Measurements from ENCODE around the gene ARHGAP24. TPM values are rescaled to one million over a fixed set of nuclear protein-coding genes. Genes with fewer than 3 reads are reported as not detected.

Gene ARHGAP24
- total RNA-seq, 1 donor from 2014 or later, result 1.5 TPM

DNA sequence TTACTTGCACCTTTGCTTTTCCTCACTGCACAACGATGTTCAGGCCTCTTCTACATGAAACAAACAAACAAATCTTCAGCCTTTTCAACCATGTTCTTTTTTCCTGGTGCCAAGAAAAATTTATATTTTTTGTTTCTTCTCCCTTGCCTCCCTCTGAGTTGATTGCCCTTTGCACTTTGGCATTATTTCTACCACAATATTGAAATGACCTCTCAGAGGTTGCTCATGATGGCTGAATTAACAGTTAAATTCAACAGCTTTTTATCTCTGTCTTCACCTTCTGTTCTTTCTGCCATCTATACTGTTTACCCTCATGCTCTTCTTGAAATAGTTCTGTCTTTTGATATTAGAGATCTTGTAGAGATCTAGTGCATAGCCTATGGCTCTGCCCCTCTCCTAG is 308.9 kb downstream of the ARHGAP24 start:
- H3K4me1 Mint-ChIP-seq, result no peaks in the 10 kb centered on the region
- no peaks in the 10 kb centered on the region for H3K36me3 Mint-ChIP-seq (ENCODE audit: low read depth)
- no peaks in the 10 kb centered on the region for H3K27me3 Mint-ChIP-seq (ENCODE audit: low read depth)
- no peak for TF ChIP-seq CTCF (conservative IDR thresholded peaks at IDR 0.05)
- H3K4me3 Mint-ChIP-seq, result no peak overlapping the region
- no peaks in the 10 kb centered on the region for H3K9me3 Mint-ChIP-seq
- no peak for DNase-seq (ENCODE audit: low read depth, low spot score)
- H3K27ac Mint-ChIP-seq (ENCODE audit: unreplicated experiment), result no peak overlapping the region

DNA sequence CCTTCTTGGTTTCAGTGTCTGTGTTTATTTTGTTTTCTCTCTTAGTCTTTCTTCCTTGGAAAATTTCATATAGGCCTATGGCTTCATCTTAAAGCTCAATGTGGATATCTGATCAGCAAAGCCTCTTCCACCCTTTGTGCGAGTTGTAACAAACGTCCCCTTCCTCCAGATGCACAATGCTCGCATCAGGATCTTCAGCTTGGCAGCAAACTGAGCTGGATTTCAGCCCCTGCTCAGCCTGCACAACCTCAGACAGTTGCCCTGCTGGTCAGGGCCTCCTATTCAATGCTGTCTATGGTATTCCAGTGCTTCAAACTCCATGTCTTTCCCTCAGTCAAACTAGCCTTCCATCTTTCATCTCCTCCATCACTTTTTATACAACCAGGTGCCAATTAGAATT is 309.4 kb downstream of the ARHGAP24 start:
- Mint-ChIP-seq H3K27ac (ENCODE audit: unreplicated experiment) (no peak overlapping the region), H3K4me3 (no peak overlapping the region), H3K27me3 (ENCODE audit: low read depth) (no peaks in the 10 kb centered on the region), H3K4me1 (no peaks in the 10 kb centered on the region), H3K9me3 (no peaks in the 10 kb centered on the region), H3K36me3 (ENCODE audit: low read depth) (no peaks in the 10 kb centered on the region)
- DNase-seq (ENCODE audit: low read depth, low spot score), result no peak
- no peak for TF ChIP-seq CTCF (conservative IDR thresholded peaks at IDR 0.05)

DNA sequence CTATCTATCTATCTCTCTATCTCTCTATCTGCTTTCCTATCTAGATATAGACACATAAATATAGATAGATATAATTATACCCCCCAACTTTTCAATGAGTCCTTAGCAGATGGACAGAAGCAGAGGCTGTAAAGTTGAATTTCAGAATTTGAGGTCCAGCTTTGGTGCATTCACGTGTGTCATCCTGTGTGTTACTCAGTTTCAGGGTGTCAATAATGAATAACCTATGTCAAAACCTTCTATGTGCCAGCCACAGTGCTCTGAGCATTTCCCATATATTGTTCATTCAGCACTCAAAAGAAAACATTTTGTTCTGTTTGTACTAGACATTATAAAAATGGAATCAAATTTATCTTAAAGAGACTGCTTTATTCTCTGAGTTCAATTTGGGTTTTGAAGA is 310.0 kb downstream of the ARHGAP24 start:
- H3K4me3 Mint-ChIP-seq, result no peak overlapping the region
- DNase-seq (ENCODE audit: low read depth, low spot score), result no peak
- no peaks in the 10 kb centered on the region for H3K9me3 Mint-ChIP-seq
- H3K36me3 Mint-ChIP-seq (ENCODE audit: low read depth), result no peaks in the 10 kb centered on the region
- H3K27ac Mint-ChIP-seq (ENCODE audit: unreplicated experiment), result no peak overlapping the region
- H3K27me3 Mint-ChIP-seq (ENCODE audit: low read depth), result no peaks in the 10 kb centered on the region
- no peaks in the 10 kb centered on the region for H3K4me1 Mint-ChIP-seq
- no peak for TF ChIP-seq CTCF (conservative IDR thresholded peaks at IDR 0.05)

DNA sequence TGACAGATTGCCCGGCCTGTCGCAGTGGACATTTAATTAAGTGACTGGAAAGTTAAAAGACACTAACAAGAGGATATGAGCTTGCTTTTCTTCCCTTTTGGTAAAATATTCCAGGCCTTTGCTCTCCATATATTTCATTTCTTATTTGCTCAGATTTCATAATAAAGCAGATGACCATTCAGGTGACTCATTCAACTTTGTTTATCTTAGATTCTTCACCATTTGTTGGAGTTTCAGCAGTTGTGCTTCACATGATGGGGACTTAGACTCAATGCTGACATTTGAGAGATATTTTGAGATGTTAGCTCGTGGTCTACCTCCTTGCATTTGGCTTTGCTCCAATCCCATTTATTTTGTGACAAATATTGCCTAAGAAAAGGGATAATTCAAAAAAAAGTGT is 312.2 kb downstream of the ARHGAP24 start:
- Mint-ChIP-seq H3K4me3 (no peak overlapping the region), H3K27me3 (ENCODE audit: low read depth) (no peaks in the 10 kb centered on the region), H3K27ac (ENCODE audit: unreplicated experiment) (no peak overlapping the region)

GRCh38 chr4:85788604-85789003 is 313.7 kb downstream of the ARHGAP24 start:
- H3K27ac Mint-ChIP-seq (ENCODE audit: unreplicated experiment), result no peak overlapping the region
- H3K36me3 Mint-ChIP-seq (ENCODE audit: low read depth), result no peaks in the 10 kb centered on the region
- H3K9me3 Mint-ChIP-seq, result no peaks in the 10 kb centered on the region
- TF ChIP-seq CTCF (conservative IDR thresholded peaks at IDR 0.05), result no peak
- no peaks in the 10 kb centered on the region for H3K4me1 Mint-ChIP-seq
- no peak overlapping the region for H3K4me3 Mint-ChIP-seq
- H3K27me3 Mint-ChIP-seq (ENCODE audit: low read depth), result no peaks in the 10 kb centered on the region
- no peak for DNase-seq (ENCODE audit: low read depth, low spot score)

More for the DNA sequence above, 312.2 kb downstream of the ARHGAP24 start:
- H3K36me3 Mint-ChIP-seq (ENCODE audit: low read depth), result no peaks in the 10 kb centered on the region
- no peak for DNase-seq (ENCODE audit: low read depth, low spot score)
- no peaks in the 10 kb centered on the region for H3K9me3 Mint-ChIP-seq
- H3K4me1 Mint-ChIP-seq, result no peaks in the 10 kb centered on the region
- TF ChIP-seq CTCF (conservative IDR thresholded peaks at IDR 0.05), result no peak

- no peak for DNase-seq (ENCODE audit: low read depth, low spot score)
- no peaks in the 10 kb centered on the region for H3K4me1 Mint-ChIP-seq
- no peak for TF ChIP-seq CTCF (conservative IDR thresholded peaks at IDR 0.05)
- H3K4me3 Mint-ChIP-seq, result no peak overlapping the region
- H3K27ac Mint-ChIP-seq (ENCODE audit: unreplicated experiment), result no peak overlapping the region
- no peaks in the 10 kb centered on the region for H3K9me3 Mint-ChIP-seq
- H3K27me3 Mint-ChIP-seq (ENCODE audit: low read depth), result no peaks in the 10 kb centered on the region
- no peaks in the 10 kb centered on the region for H3K36me3 Mint-ChIP-seq (ENCODE audit: low read depth)
These were observed 314.3 kb downstream of the ARHGAP24 start for GRCh38 chr4:85789241-85789640.

Measured in neural crest cell (in vitro differentiated cells).